Uterus (tissue), 2 donors: ENCODE measurements around the gene FGF9.

ENCODE experiments used
- CTCF ChIP-seq, 4 experiments: fragments of 200-600 bp in 2 of 4; fragments of 450-650 bp in 2 of 4; sonication (generic) in 2 of 4; IDR thresholded peaks; one replicate each; pipeline ENCODE4 v1.5.1; 2016 to 2019; ENCODE audit warnings: antibody characterized with exemption in 4 of 4, mild to moderate bottlenecking in 2 of 4, moderate library complexity in 1 of 4
- POLR2A ChIP-seq, 2 donors: fragments of 450-650 bp; IDR thresholded peaks; one replicate each; pipeline ENCODE4 v1.6.1; 2016; ENCODE audit warnings: antibody characterized with exemption in 2 of 2, mild to moderate bottlenecking in 1 of 2, moderate library complexity in 1 of 2

- TF ChIP-seq CTCF (IDR thresholded peaks at IDR 0.05) (no peak), POLR2A (IDR thresholded peaks at IDR 0.05) (no peak)
These were observed 73.3 kb downstream of the FGF9 start for GRCh38 chr13:21744149-21744548.
